ENCODE measurements around the gene SULT1B1.

The SULT1B1 gene

GRCh38 chr4:69753686-69754085, 6.7 kb downstream of the SULT1B1 start:
- peaks cover 3 to 7% of the 10 kb centered on the region in 2 donors for H3K36me3 ChIP-seq (ENCODE audit: control insufficient read depth in 2 of 2, insufficient read depth in 2 of 2, low read length in 2 of 2)
- H3K27me3 ChIP-seq (ENCODE audit: control insufficient read depth in 2 of 2, insufficient read depth in 2 of 2, low read length in 2 of 2): no peaks in the 10 kb centered on the region
- H3K9me3 ChIP-seq (ENCODE audit: control insufficient read depth in 2 of 2, low read length in 2 of 2): no peaks in the 10 kb centered on the region
- no peak overlapping the region for H3K9ac ChIP-seq (ENCODE audit: low read depth in 1 of 2, low read length in 2 of 2)
- no peak overlapping the region for H3K4me3 ChIP-seq (ENCODE audit: low read length in 2 of 2)
- no peak overlapping the region for H3K27ac ChIP-seq (ENCODE audit: low read depth in 2 of 2, low read length in 2 of 2)
- peaks cover 3 to 12% of the 10 kb centered on the region in 2 donors for H3K4me1 ChIP-seq (ENCODE audit: control insufficient read depth in 2 of 2, insufficient read depth in 2 of 2, low read length in 2 of 2)

GRCh38 chr4:69750346-69750745, 10.1 kb downstream of the SULT1B1 start:
- Histone ChIP-seq H3K9me3 (ENCODE audit: control insufficient read depth in 2 of 2, low read length in 2 of 2) (peaks cover 0 to 5% of the 10 kb centered on the region in 2 donors), H3K27ac (ENCODE audit: low read depth in 2 of 2, low read length in 2 of 2) (no peak overlapping the region), H3K9ac (ENCODE audit: low read depth in 1 of 2, low read length in 2 of 2) (no peak overlapping the region), H3K36me3 (ENCODE audit: control insufficient read depth in 2 of 2, insufficient read depth in 2 of 2, low read length in 2 of 2) (peaks cover 20 to 21% of the 10 kb centered on the region in 2 donors), H3K4me3 (ENCODE audit: low read length in 2 of 2) (no peak overlapping the region), H3K27me3 (ENCODE audit: control insufficient read depth in 2 of 2, insufficient read depth in 2 of 2, low read length in 2 of 2) (no peaks in the 10 kb centered on the region), H3K4me1 (ENCODE audit: control insufficient read depth in 2 of 2, insufficient read depth in 2 of 2, low read length in 2 of 2) (peaks cover 0 to 8% of the 10 kb centered on the region in 2 donors)

GRCh38 chr4:69749771-69750170, 10.6 kb downstream of the SULT1B1 start:
- Histone ChIP-seq H3K4me3 (ENCODE audit: low read length in 2 of 2) (no peak overlapping the region), H3K27ac (ENCODE audit: low read depth in 2 of 2, low read length in 2 of 2) (no peak overlapping the region), H3K9me3 (ENCODE audit: control insufficient read depth in 2 of 2, low read length in 2 of 2) (peaks cover 0 to 5% of the 10 kb centered on the region in 2 donors), H3K27me3 (ENCODE audit: control insufficient read depth in 2 of 2, insufficient read depth in 2 of 2, low read length in 2 of 2) (no peaks in the 10 kb centered on the region), H3K4me1 (ENCODE audit: control insufficient read depth in 2 of 2, insufficient read depth in 2 of 2, low read length in 2 of 2) (peaks cover 0 to 2% of the 10 kb centered on the region in 2 donors), H3K9ac (ENCODE audit: low read depth in 1 of 2, low read length in 2 of 2) (no peak overlapping the region), H3K36me3 (ENCODE audit: control insufficient read depth in 2 of 2, insufficient read depth in 2 of 2, low read length in 2 of 2) (peaks cover 20 to 21% of the 10 kb centered on the region in 2 donors)

- no peak overlapping the region for H3K4me3 ChIP-seq (ENCODE audit: low read length in 2 of 2)
- peaks cover 0 to 5% of the 10 kb centered on the region in 2 donors for H3K9me3 ChIP-seq (ENCODE audit: control insufficient read depth in 2 of 2, low read length in 2 of 2)
- no peaks in the 10 kb centered on the region for H3K27me3 ChIP-seq (ENCODE audit: control insufficient read depth in 2 of 2, insufficient read depth in 2 of 2, low read length in 2 of 2)
- H3K27ac ChIP-seq (ENCODE audit: low read depth in 2 of 2, low read length in 2 of 2): no peak overlapping the region
- H3K36me3 ChIP-seq (ENCODE audit: control insufficient read depth in 2 of 2, insufficient read depth in 2 of 2, low read length in 2 of 2): peaks cover 22% of the 10 kb centered on the region in 2 donors
- H3K9ac ChIP-seq (ENCODE audit: low read depth in 1 of 2, low read length in 2 of 2): no peak overlapping the region
- no peaks in the 10 kb centered on the region for H3K4me1 ChIP-seq (ENCODE audit: control insufficient read depth in 2 of 2, insufficient read depth in 2 of 2, low read length in 2 of 2)
These were observed 12.2 kb downstream of the SULT1B1 start for GRCh38 chr4:69748173-69748572.

GRCh38 chr4:69744157-69744478, 16.3 kb downstream of the SULT1B1 start:
- H3K4me1 ChIP-seq (ENCODE audit: control insufficient read depth in 2 of 2, insufficient read depth in 2 of 2, low read length in 2 of 2): no peaks in the 10 kb centered on the region
- no peaks in the 10 kb centered on the region for H3K27me3 ChIP-seq (ENCODE audit: control insufficient read depth in 2 of 2, insufficient read depth in 2 of 2, low read length in 2 of 2)
- no peak overlapping the region for H3K4me3 ChIP-seq (ENCODE audit: low read length in 2 of 2)
- H3K36me3 ChIP-seq (ENCODE audit: control insufficient read depth in 2 of 2, insufficient read depth in 2 of 2, low read length in 2 of 2): peaks cover 22 to 24% of the 10 kb centered on the region in 2 donors
- H3K9ac ChIP-seq (ENCODE audit: low read depth in 1 of 2, low read length in 2 of 2): no peak overlapping the region
- no peak overlapping the region for H3K27ac ChIP-seq (ENCODE audit: low read depth in 2 of 2, low read length in 2 of 2)
- peaks cover 0 to 5% of the 10 kb centered on the region in 2 donors for H3K9me3 ChIP-seq (ENCODE audit: control insufficient read depth in 2 of 2, low read length in 2 of 2)

- Histone ChIP-seq H3K4me1 (ENCODE audit: control insufficient read depth in 2 of 2, insufficient read depth in 2 of 2, low read length in 2 of 2) (no peaks in the 10 kb centered on the region), H3K4me3 (ENCODE audit: low read length in 2 of 2) (no peak overlapping the region), H3K9me3 (ENCODE audit: control insufficient read depth in 2 of 2, low read length in 2 of 2) (peaks cover 0 to 5% of the 10 kb centered on the region in 2 donors), H3K36me3 (ENCODE audit: control insufficient read depth in 2 of 2, insufficient read depth in 2 of 2, low read length in 2 of 2) (peaks cover 22 to 24% of the 10 kb centered on the region in 2 donors), H3K27me3 (ENCODE audit: control insufficient read depth in 2 of 2, insufficient read depth in 2 of 2, low read length in 2 of 2) (no peaks in the 10 kb centered on the region), H3K27ac (ENCODE audit: low read depth in 2 of 2, low read length in 2 of 2) (no peak overlapping the region), H3K9ac (ENCODE audit: low read depth in 1 of 2, low read length in 2 of 2) (no peak overlapping the region)
These were observed 16.8 kb downstream of the SULT1B1 start for GRCh38 chr4:69743476-69744156.

GRCh38 chr4:69742596-69742995, 17.8 kb downstream of the SULT1B1 start:
- no peak overlapping the region for H3K27ac ChIP-seq (ENCODE audit: low read depth in 2 of 2, low read length in 2 of 2)
- peaks cover 0 to 2% of the 10 kb centered on the region in 2 donors for H3K9me3 ChIP-seq (ENCODE audit: control insufficient read depth in 2 of 2, low read length in 2 of 2)
- H3K27me3 ChIP-seq (ENCODE audit: control insufficient read depth in 2 of 2, insufficient read depth in 2 of 2, low read length in 2 of 2): no peaks in the 10 kb centered on the region
- peaks cover 15 to 22% of the 10 kb centered on the region in 2 donors for H3K36me3 ChIP-seq (ENCODE audit: control insufficient read depth in 2 of 2, insufficient read depth in 2 of 2, low read length in 2 of 2)
- H3K9ac ChIP-seq (ENCODE audit: low read depth in 1 of 2, low read length in 2 of 2): no peak overlapping the region
- H3K4me1 ChIP-seq (ENCODE audit: control insufficient read depth in 2 of 2, insufficient read depth in 2 of 2, low read length in 2 of 2): no peaks in the 10 kb centered on the region
- H3K4me3 ChIP-seq (ENCODE audit: low read length in 2 of 2): no peak overlapping the region

GRCh38 chr4:69738872-69739271, 21.5 kb downstream of the SULT1B1 start:
- Histone ChIP-seq H3K27me3 (ENCODE audit: control insufficient read depth in 2 of 2, insufficient read depth in 2 of 2, low read length in 2 of 2) (no peaks in the 10 kb centered on the region), H3K9me3 (ENCODE audit: control insufficient read depth in 2 of 2, low read length in 2 of 2) (no peaks in the 10 kb centered on the region), H3K36me3 (ENCODE audit: control insufficient read depth in 2 of 2, insufficient read depth in 2 of 2, low read length in 2 of 2) (peaks cover 11 to 12% of the 10 kb centered on the region in 2 donors), H3K27ac (ENCODE audit: low read depth in 2 of 2, low read length in 2 of 2) (no peak overlapping the region), H3K4me1 (ENCODE audit: control insufficient read depth in 2 of 2, insufficient read depth in 2 of 2, low read length in 2 of 2) (no peaks in the 10 kb centered on the region), H3K4me3 (ENCODE audit: low read length in 2 of 2) (no peak overlapping the region), H3K9ac (ENCODE audit: low read depth in 1 of 2, low read length in 2 of 2) (no peak overlapping the region)

- Histone ChIP-seq H3K9ac (ENCODE audit: low read depth in 1 of 2, low read length in 2 of 2) (no peak overlapping the region), H3K4me1 (ENCODE audit: control insufficient read depth in 2 of 2, insufficient read depth in 2 of 2, low read length in 2 of 2) (no peaks in the 10 kb centered on the region), H3K9me3 (ENCODE audit: control insufficient read depth in 2 of 2, low read length in 2 of 2) (no peaks in the 10 kb centered on the region), H3K36me3 (ENCODE audit: control insufficient read depth in 2 of 2, insufficient read depth in 2 of 2, low read length in 2 of 2) (peaks cover 5 to 14% of the 10 kb centered on the region in 2 donors), H3K4me3 (ENCODE audit: low read length in 2 of 2) (no peak overlapping the region), H3K27me3 (ENCODE audit: control insufficient read depth in 2 of 2, insufficient read depth in 2 of 2, low read length in 2 of 2) (no peaks in the 10 kb centered on the region), H3K27ac (ENCODE audit: low read depth in 2 of 2, low read length in 2 of 2) (no peak overlapping the region)
These were observed 25.3 kb downstream of the SULT1B1 start for GRCh38 chr4:69735119-69735518.

- no peak overlapping the region for H3K4me3 ChIP-seq (ENCODE audit: low read length in 2 of 2)
- H3K36me3 ChIP-seq (ENCODE audit: control insufficient read depth in 2 of 2, insufficient read depth in 2 of 2, low read length in 2 of 2): peaks cover 8 to 14% of the 10 kb centered on the region in 2 donors
- H3K27me3 ChIP-seq (ENCODE audit: control insufficient read depth in 2 of 2, insufficient read depth in 2 of 2, low read length in 2 of 2): no peaks in the 10 kb centered on the region
- no peaks in the 10 kb centered on the region for H3K9me3 ChIP-seq (ENCODE audit: control insufficient read depth in 2 of 2, low read length in 2 of 2)
- H3K4me1 ChIP-seq (ENCODE audit: control insufficient read depth in 2 of 2, insufficient read depth in 2 of 2, low read length in 2 of 2): no peaks in the 10 kb centered on the region
- no peak overlapping the region for H3K9ac ChIP-seq (ENCODE audit: low read depth in 1 of 2, low read length in 2 of 2)
- H3K27ac ChIP-seq (ENCODE audit: low read depth in 2 of 2, low read length in 2 of 2): no peak overlapping the region
These were observed 28.6 kb downstream of the SULT1B1 start for GRCh38 chr4:69731847-69732246.

Data from mucosa of rectum (tissue), 2 donors.